ENCODE measurements around the gene TTC39C.
"Not testable (repeated sequence)": the region's sequence is repeated elsewhere in the genome, so short reads cannot be mapped to it uniquely, and the experiment has no call there.

Gene TTC39C

GRCh38 chr18:24054130-24054529 is 39.6 kb downstream of the TTC39C start:
- peak; percentile 90 for DNase-seq (ENCODE audit: low read depth)

DNA sequence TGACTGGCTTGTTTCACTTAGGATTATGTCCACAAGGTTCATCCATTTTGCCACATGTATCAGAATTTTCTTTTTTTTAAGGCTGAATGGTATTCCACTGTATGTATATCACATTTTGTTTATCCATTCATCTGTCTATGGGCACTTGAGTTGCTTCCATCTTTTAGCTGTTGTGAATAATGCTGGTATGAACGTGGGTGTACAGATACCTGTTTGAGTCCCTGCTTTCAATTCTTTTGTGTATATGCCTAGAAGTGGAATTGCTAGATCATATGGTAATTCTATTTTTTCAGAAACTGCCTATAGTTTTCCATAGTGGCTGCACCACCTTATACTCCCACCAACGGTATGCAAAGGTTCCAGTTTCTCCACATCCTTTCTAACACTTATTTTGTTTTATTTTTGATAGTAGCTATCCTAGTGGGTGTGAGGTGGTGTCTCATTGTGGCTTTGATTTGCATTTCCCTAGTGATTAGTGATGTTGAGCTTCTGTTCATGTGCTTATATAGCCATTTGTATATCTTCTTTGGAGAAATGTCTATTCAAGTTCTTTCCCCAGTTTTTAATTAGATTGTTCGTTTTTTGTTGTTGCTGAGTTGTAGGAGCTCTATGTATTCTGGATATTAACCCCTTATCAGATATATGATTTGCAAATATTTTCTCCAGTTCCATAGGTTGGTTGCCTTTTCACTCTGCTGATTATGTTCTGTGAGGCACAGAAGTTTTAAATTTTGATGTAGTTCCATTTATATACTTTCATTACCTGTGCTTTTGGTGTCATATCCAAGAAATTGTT is 40.7 kb downstream of the TTC39C start:
- DNase-seq (ENCODE audit: low read depth) = no peak

DNA sequence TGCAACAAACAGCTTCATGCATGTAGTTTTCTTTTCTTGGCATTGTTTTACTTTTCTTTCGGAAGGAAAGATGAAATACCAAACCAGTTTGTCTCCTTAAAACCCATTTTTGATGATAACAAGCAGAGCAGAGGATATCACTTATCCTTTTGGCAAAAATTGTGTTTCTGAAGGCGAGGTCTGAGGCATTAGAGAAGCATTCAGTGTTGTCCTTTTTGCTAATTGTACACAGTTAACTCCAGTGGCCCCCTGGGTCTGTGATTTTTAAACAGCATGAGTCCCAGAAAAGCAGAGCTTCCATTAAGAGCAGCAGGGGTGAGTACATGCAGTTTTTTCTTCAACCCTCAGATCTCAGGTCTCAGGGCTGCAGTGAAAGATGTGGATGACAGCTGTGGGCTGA is 41.3 kb downstream of the TTC39C start:
- DNase-seq (ENCODE audit: low read depth) = no peak

- DNase-seq (ENCODE audit: low read depth) = no peak
These were observed 42.0 kb downstream of the TTC39C start for GRCh38 chr18:24056506-24056905.

- DNase-seq (ENCODE audit: low read depth) = no peak
These were observed 43.2 kb downstream of the TTC39C start for GRCh38 chr18:24057804-24058203.

- not testable (repeated sequence) for DNase-seq (ENCODE audit: low read depth)
These were observed 44.8 kb downstream of the TTC39C start for GRCh38 chr18:24059385-24059784.

- peak; percentile 60 for DNase-seq (ENCODE audit: low read depth)
These were observed 46.1 kb downstream of the TTC39C start for GRCh38 chr18:24060644-24061043.

DNA sequence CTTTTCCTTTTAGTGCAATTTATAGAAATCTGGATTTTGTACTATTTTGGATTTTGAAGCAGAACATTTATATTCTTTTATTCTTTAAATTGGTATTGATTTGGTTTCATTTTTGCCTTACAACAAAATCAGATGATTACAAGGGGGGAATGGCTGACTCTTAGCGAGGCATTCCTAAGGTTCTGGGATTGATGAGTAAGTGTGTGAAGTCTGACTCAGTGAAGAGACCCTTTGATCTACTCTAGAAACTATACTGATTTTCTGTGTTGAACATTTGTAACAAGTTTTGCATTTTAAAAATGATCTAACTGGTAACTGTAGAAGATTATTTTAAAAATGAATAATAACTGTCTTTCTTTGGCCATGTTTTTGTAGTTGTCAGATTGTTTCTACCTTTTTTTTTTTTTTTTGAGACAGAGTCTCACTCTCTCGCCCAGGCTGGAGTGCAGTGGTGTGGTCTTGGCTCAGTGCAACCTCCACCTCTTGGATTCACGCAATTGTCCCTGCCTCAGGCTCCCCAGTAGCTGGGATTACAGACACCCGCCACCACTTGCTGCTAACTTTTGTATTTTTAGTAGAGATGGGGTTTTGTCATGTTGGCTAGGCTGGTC is 48.7 kb downstream of the TTC39C start:
- DNase-seq (ENCODE audit: low read depth) = no peak

GRCh38 chr18:24064391-24065100 is 50.0 kb downstream of the TTC39C start:
- no peak for DNase-seq (ENCODE audit: low read depth)

GRCh38 chr18:24065906-24066305 is 51.4 kb downstream of the TTC39C start:
- DNase-seq (ENCODE audit: low read depth) = no peak

- DNase-seq (ENCODE audit: low read depth) = no peak
These were observed 54.6 kb downstream of the TTC39C start for GRCh38 chr18:24068945-24069693.

DNA sequence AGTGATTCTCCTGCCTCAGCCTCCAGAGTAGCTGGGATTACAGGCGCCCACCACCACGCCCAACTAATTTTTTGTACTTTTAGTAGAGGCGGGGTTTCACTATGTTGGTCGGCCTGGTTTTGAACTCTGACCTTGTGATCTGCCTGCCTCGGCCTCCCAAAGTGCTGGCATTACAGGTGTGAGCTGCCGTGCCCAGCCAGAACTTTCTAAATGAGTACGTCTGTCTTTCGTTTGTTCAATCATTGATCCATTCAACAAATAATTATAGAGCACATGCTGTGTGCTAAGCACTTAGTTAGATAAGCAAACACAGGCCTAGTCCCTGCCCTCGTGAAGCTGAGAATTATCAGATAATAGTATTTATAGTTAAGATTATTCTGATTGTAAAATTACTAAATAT is 56.5 kb downstream of the TTC39C start:
- no peak for DNase-seq (ENCODE audit: low read depth)

GRCh38 chr18:24071779-24072178 is 57.2 kb downstream of the TTC39C start:
- no peak for DNase-seq (ENCODE audit: low read depth)

DNA sequence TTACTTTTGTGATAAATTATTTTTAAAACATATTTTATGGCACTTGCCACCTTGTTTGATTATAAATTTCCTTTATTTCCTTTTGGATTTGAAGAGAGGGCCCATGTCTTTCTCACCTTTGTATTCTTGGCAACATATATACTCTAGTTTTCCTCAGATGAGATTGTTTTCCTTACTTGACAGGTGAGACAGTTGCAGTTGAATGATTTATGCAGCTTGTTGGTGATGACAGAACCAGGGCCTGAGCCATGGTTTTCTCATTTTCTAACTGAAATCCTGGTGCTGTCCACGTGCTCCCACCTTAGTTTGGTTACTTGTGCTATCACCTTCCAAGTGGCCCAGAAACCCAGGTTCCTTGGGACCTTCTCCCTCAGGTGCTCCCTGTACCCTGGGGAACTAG is 58.2 kb downstream of the TTC39C start:
- no peak for DNase-seq (ENCODE audit: low read depth)

DNA sequence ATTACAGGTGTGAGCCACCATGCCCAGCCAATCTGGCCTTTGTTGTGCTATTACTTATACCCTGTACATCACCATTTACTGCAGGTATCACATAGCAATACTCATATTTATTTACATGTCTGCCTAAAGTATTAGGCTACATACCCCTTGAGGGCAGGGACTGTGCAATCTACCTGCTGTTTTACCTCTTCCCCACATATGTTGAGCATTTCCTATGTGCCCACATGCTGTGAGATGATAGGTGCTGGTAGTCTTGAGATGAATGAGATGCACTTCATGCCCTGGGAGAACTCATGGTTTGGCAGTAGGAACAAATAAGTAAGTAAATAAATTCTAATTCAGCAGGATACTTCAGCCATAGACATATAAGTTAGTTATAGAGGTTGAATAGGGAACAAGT is 59.2 kb downstream of the TTC39C start:
- no peak for DNase-seq (ENCODE audit: low read depth)

GRCh38 chr18:24074757-24075156 is 60.2 kb downstream of the TTC39C start:
- not testable (repeated sequence) for DNase-seq (ENCODE audit: low read depth)

DNA sequence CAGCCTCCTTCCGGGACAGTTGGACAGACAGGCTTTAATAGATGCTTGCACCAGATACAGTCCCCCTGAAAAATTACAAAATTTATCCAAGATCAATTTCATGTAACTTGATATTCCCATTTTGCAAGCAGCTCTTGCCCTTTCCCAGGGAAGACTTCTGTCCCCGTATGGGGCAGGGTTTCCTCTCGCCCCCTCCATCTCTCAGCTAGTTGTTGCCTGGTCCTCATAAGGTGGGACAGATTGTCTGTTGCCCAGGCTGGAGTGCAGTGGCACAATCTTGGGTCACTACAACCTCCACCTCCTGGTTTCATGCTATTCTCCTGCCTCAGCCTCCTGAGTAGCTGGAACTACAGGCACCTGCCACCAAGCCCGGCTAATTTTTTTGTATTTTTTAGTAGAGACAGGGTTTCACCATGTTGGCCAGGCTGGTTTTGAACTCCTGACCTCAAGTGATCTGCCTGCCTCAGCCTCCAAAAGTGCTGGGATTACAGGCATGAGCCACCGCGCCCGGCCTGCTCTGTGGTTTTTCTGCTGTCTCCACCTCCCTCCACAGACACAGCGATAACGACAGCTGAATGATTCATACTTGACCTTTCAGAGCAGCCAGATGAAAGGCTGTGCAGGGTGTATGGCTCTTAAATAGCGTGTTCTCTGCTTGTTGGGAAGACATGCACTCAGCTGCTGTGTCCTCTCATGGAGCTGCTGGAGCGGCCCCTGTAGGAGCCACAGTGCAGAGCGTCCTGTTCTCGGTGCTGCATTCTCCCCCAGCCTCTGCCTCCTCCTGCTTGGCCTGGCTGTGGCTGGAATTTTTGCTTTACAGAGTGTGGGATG is 61.4 kb downstream of the TTC39C start:
- peak; percentile 100 for DNase-seq (ENCODE audit: low read depth)

DNA sequence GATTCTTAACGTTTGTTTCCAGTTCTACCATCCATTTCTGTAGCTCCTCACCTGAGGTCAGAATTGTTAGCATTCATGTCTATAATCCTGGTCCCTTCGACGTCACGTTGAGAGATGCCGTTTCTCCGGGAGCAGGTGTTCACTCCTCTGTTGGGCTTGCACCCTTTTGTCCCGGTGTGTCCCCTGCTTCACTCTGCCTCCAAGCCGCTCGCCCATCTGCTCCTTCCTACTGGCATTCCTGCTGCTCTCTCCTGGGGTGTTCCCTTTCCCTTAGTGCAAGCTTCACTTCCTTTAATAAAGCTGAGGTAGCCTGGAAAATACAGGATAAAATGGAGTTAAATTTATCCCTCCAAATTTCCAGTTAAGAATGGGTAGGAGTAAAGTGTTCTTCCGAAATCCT is 62.4 kb downstream of the TTC39C start:
- no peak for DNase-seq (ENCODE audit: low read depth)

- no peak for DNase-seq (ENCODE audit: low read depth)
These were observed 63.8 kb downstream of the TTC39C start for GRCh38 chr18:24078391-24078790.

- DNase-seq (ENCODE audit: low read depth) = no peak
These were observed 66.3 kb downstream of the TTC39C start for GRCh38 chr18:24080861-24081260.

DNA sequence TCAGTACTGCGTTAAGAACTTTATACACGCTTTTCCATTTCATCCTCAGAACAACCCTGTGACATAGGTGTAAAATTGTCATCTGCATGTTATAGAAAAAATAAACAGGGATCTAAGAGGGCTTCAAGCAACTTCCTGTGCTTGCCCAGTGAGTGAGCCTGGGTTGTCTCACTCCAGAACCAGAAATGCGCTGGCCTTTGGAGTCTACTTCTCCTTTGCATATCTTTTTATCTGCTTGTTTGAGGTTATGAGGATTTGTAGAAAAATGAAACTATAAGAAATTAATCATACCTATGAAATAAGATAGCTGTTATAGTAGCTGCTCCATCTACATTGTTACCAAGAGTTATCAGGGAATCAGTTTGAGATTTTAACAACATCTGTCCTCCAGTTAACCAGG is 69.0 kb downstream of the TTC39C start:
- DNase-seq (ENCODE audit: low read depth) = peak; percentile 51

GRCh38 chr18:24086082-24086481 is 71.5 kb downstream of the TTC39C start:
- no peak for DNase-seq (ENCODE audit: low read depth)

Measured in amniotic epithelial cell (primary cell).